Uterus (tissue), 2 donors: ENCODE measurements around the gene SFMBT2.

Source experiments
- CTCF ChIP-seq, 4 experiments: fragments of 200-600 bp in 2 of 4; fragments of 450-650 bp in 2 of 4; sonication (generic) in 2 of 4; IDR thresholded peaks; one replicate each; pipeline ENCODE4 v1.5.1; 2016 to 2019; ENCODE audit warnings: antibody characterized with exemption in 4 of 4, mild to moderate bottlenecking in 2 of 4, moderate library complexity in 1 of 4
- POLR2A ChIP-seq, 2 donors: fragments of 450-650 bp; IDR thresholded peaks; one replicate each; pipeline ENCODE4 v1.6.1; 2016; ENCODE audit warnings: antibody characterized with exemption in 2 of 2, mild to moderate bottlenecking in 1 of 2, moderate library complexity in 1 of 2

GRCh38 chr10:7231509-7232414 is 179.1 kb downstream of the SFMBT2 start:
- TF ChIP-seq POLR2A (IDR thresholded peaks at IDR 0.05) (no peak), CTCF (IDR thresholded peaks at IDR 0.05) (no peak)
